ENCODE results near the gene NOXO1.
A peak's percentile ranks its signal among the peaks of the same experiment; 100 is the strongest.

Gene NOXO1

GRCh38 chr16:1997494-1998359, 16.5 kb upstream of the NOXO1 start:
- FAIRE-seq: no peak

GRCh38 chr16:1993731-1994131, 12.5 kb upstream of the NOXO1 start:
- FAIRE-seq: peak; percentile 27

GRCh38 chr16:1992704-1993317, 11.5 kb upstream of the NOXO1 start:
- FAIRE-seq: no peak

GRCh38 chr16:1991948-1992703, 10.9 kb upstream of the NOXO1 start:
- no peak for FAIRE-seq

GRCh38 chr16:1991588-1991947, 10.3 kb upstream of the NOXO1 start:
- no peak for FAIRE-seq

- FAIRE-seq: no peak
Observed at GRCh38 chr16:1991135-1991551, 9.9 kb upstream of the NOXO1 start.

GRCh38 chr16:1990351-1991134, 9.3 kb upstream of the NOXO1 start:
- no peak for FAIRE-seq

GRCh38 chr16:1990101-1990350, 8.8 kb upstream of the NOXO1 start:
- FAIRE-seq: no peak

GRCh38 chr16:1989209-1990100, 8.2 kb upstream of the NOXO1 start, which contains the start of gene SYNGR3:
Gene SYNGR3, plus strand, starts transcription at chr16:1989970. Its CDS starts 133 bp downstream, at chr16:1990103.
- FAIRE-seq: no peak

- no peak for FAIRE-seq
Observed at GRCh38 chr16:1987198-1987597, 5.9 kb upstream of the NOXO1 start.

- FAIRE-seq: no peak
Observed at GRCh38 chr16:1985466-1986150, 4.3 kb upstream of the NOXO1 start.

- no peak for FAIRE-seq
Observed at GRCh38 chr16:1984347-1985225, 3.3 kb upstream of the NOXO1 start.

- no peak for FAIRE-seq
Observed at GRCh38 chr16:1983544-1984346, 2.5 kb upstream of the NOXO1 start, which contains the start of gene GFER. Gene GFER, plus strand, starts transcription at chr16:1984193. Its CDS starts 26 bp downstream, at chr16:1984219.

GRCh38 chr16:1982991-1983543, 1.8 kb upstream of the NOXO1 start:
- FAIRE-seq: no peak

GRCh38 chr16:1982013-1982433, 754 bp upstream of the NOXO1 start:
- FAIRE-seq: no peak

- no peak for FAIRE-seq
Observed at GRCh38 chr16:1980770-1981087, 540 bp downstream of the NOXO1 start.

GRCh38 chr16:1980030-1980769, 1.1 kb downstream of the NOXO1 start:
- no peak for FAIRE-seq

- no peak for FAIRE-seq
Observed at GRCh38 chr16:1979271-1980029, 1.8 kb downstream of the NOXO1 start.
